Right ventricle myocardium inferior (tissue), 1 donor: ENCODE results near the gene SAE1. TPM values are rescaled to one million over a fixed set of nuclear protein-coding genes. Genes with fewer than 3 reads are reported as not detected.

Source experiments
- ATAC-seq: fragments of 200-7000 bp; cut with Tn5 transposase; one replicate; pipeline ENCODE4 v1.9.1; 2020; ENCODE audit warnings: mild to moderate bottlenecking, moderate library complexity
- DNase-seq: peaks from one replicate; pipeline ENCODE4 v3.0.0; 2021; ENCODE audit errors: missing footprints
- intact Hi-C: fragments of 100-400 bp; cut with DNase I; formaldehyde crosslinking; loops from one replicate; pipeline ENCODE4 v1.11.0; 2022
- total RNA-seq: library from RNA; stranded (reverse); fragmentation: NEBNext Ultra II Directional; extraction: Animal tissue kit (Norgen Biotek cat#: 25700); gene quantifications from one replicate; pipeline ENCODE4 v1.2.1, GENCODE V29; 2021
- donor health status: DM: no; HTN: yes; CAD: no; lungs with severe emphysema.

The SAE1 gene
- total RNA-seq, 1 donor from 2014 or later, result 45.1 TPM

GRCh38 chr19:47228168-47228936 lies 97.7 kb downstream of the SAE1 start:
- DNase-seq, result peak; percentile 79
- no peak for ATAC-seq
- intact Hi-C loops, result no loop called here

- intact Hi-C loops, result no loop called here
- no peak for ATAC-seq
- DNase-seq, result peak; percentile 63
Observed at GRCh38 chr19:47228937-47229675, 98.5 kb downstream of the SAE1 start.

GRCh38 chr19:47229676-47230053 lies 99.0 kb downstream of the SAE1 start:
- ATAC-seq (no peak), DNase-seq (peak; percentile 52)
- intact Hi-C loops, result no loop called here

GRCh38 chr19:47230054-47230920 lies 99.7 kb downstream of the SAE1 start:
- DNase-seq, result peak; percentile 85
- intact Hi-C loops, result no loop called here
- ATAC-seq, result no peak

- no peak for DNase-seq
- ATAC-seq, result no peak
- intact Hi-C loops, result no loop called here
Observed at GRCh38 chr19:47230921-47231214, 100.2 kb downstream of the SAE1 start, which contains the start of gene BBC3. BBC3 (minus strand) TSS chr19:47231199; CDS start chr19:47228431, 2,768 bp downstream.

GRCh38 chr19:47231215-47232054 lies 100.8 kb downstream of the SAE1 start:
- DNase-seq (peak; percentile 95), ATAC-seq (peak; percentile 30)
- intact Hi-C loops, result no loop called here

GRCh38 chr19:47232422-47233211 lies 102.0 kb downstream of the SAE1 start:
- peak; percentile 26 for DNase-seq
- intact Hi-C loops, result no loop called here
- ATAC-seq, result no peak

DNA sequence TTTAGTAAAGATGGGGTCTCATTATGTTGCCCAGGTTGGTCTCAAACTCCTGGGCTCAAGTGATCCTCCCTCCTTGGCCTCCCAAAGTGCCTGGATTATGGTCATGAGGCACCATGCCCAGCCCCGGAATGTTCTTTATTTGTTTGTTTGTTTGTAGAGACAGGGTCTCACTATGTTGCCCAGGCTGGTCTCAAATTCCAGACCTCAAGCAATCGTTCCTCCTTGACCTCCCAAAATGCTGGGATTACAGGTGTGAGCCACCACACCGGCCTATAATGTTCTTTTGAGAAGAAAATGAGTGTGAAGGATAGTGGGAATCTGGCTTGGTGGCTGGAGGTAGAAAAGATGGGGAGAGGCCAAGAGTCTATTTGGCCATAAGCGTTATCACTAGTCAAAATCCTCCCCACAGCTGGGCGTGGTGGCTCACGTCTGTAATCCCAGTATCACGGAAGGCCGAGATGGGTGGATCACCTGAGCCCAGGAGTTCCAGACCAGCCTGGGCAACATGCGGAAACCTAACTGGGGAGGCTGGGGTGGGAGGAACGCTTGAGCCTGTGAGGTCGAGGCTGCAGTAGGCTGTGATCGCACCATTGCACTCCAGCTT lies 105.5 kb downstream of the SAE1 start:
- DNase-seq (no peak), ATAC-seq (no peak)
- intact Hi-C loops, result no loop called here

- ATAC-seq (no peak), DNase-seq (no peak)
- intact Hi-C loops, result no loop called here
Observed at GRCh38 chr19:47239152-47239551, 108.5 kb downstream of the SAE1 start.

DNA sequence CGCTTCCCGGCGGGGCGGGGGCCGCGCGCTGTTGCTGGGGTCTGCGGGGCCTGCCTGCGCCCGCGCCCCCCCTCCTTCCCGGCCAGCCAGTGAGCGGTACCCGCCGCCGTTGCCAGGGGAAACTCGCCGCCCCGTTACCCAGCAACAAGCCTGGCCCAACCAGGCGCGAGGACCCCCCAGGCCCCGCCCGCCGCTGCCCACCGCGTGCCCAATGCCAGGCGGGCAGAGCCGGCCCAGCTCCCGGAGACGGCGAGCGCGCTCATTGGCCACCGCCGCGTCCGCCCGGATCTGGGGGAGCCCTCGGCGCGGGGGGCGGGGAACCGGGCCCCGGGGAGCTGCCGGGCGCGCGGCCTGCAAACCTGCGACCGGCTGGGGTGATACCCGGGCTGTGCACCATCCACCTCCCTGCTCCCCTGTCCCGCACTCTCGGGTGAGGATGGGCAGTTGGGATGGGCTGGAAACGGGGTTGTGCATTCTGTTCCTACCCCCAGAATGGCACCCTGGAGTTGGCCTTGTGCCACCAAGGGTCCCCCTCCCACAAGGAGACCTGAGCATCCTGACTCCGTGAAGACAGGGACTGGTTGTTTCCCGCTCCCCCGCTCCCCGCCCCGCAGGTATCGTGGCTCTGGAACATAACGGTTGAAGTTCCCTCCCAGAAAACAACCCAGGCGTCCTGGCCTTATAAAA lies 109.1 kb downstream of the SAE1 start:
- ATAC-seq (no peak), DNase-seq (peak; percentile 75)
- intact Hi-C loops, result no loop called here

GRCh38 chr19:47240556-47240955 lies 109.9 kb downstream of the SAE1 start:
- DNase-seq (no peak), ATAC-seq (no peak)
- intact Hi-C loops, result no loop called here

DNA sequence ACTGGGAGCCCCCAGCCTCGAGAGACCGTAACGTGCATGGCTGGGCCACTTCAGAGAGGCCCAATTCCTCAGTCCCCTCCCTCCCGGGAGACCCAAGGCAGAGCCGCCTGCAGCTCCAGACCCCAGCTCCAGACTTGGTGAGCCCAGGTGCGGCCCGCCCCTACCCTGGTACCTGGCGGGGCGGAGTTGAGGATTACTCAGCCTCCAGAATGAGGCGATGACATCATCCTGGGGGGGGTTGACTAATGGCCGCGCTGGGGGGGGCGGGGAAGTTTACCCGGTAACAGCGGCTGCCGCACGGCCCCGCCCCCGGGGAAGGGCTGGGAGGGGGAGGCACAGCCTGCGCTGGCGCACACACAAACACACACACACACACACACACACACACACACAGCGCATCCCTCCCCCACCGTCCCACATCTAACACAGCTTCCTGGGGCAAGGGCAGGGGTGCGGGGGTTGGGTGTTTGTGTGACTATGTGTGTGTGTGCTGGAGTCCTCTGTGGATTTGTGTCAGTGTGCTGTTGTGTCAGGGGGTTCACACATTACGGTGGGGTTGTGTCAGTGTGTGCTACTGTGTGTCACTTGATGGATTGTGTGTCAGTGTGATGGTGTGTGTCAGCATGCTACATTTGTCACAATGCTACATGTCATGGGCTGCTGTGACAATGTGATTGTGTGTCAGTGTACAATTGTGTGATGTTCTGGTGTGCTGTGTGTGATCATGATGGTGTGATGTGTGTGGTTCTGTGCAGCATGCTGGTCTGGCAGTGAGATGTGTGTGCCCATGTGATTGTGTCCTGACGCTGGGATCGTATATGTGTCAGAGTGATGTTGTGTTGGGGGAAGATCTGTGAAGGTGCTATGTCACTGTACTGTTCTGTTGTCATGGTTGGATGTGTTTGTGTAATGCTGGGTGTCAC lies 110.6 kb downstream of the SAE1 start:
- DNase-seq, result peak; percentile 77
- ATAC-seq, result no peak
- intact Hi-C loops, result no loop called here

- intact Hi-C loops, result loop anchor here (2.0 kb wide), 1 partner anchor 15 kb away; no protein-coding TSS in a partner anchor
- ATAC-seq (no peak), DNase-seq (peak; percentile 28)
Observed at GRCh38 chr19:47241919-47242577, 111.4 kb downstream of the SAE1 start.

DNA sequence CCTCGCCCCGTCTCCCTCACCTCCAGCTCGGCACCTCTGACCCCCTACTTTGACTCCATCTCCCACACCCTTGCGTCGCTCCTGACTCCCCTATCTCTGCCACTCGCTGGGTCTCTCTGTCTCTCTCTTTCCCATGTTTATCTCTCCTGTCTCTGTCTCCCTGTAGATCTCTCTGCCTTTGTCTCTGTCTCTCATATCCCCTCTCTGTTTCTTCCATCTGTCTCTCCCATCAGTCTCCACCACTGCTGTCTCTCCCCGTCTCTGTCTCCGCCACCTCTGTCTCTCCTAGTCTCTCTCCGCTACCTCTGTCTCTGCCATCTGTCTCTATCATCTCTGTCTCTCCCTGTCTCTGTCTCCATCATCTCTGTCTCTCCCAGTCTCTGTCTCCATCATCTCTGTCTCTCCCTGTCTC lies 112.7 kb downstream of the SAE1 start:
- ATAC-seq (no peak), DNase-seq (peak; percentile 2)
- intact Hi-C loops, result loop anchor here (2.0 kb wide), 1 partner anchor 17 kb away; no protein-coding TSS in a partner anchor
